Activated CD8-positive, alpha-beta T cell treated with anti-CD3 and anti-CD28 coated beads, Interleukin-2, amount 10 ng/mL, durations not matched to agents 7 days and 5 days (primary cell): ENCODE results near the gene SLCO4C1. TPM values are rescaled to one million over a fixed set of nuclear protein-coding genes. Genes with fewer than 3 reads are reported as not detected.
"Not testable (repeated sequence)": the region's sequence is repeated elsewhere in the genome, so short reads cannot be mapped to it uniquely, and the experiment has no call there.

Experiments
- ATAC-seq: fragments of 150-1000 bp; cut with Tn5 transposase; one replicate; pipeline ENCODE4 v1.10.0; 2021; ENCODE audit warnings: moderate library complexity
- CTCF ChIA-PET: fragments of 350-600 bp; sonication (Branson Sonifier 250); formaldehyde crosslinking; loops from one replicate; lab custom pipeline; 2021; ENCODE audit warnings: antibody characterized with exemption; lab: Charles Lee
- POLR2A ChIA-PET: fragments of 350-600 bp; sonication (Branson Sonifier 250); formaldehyde crosslinking; loops from one replicate; lab custom pipeline; 2021; ENCODE audit warnings: antibody characterized with exemption; lab: Charles Lee
- DNase-seq: peaks from one replicate; pipeline ENCODE4 v3.0.0-alpha.2; 2020
- H3K27ac Mint-ChIP-seq: one replicate; pipeline ENCODE4 v1.8.0; 2021; ENCODE audit warnings: mild to moderate bottlenecking, mixed read lengths
- H3K27me3 Mint-ChIP-seq: one replicate; pipeline ENCODE4 v1.8.0; 2021; ENCODE audit warnings: low read depth, mixed read lengths
- H3K36me3 Mint-ChIP-seq: one replicate; pipeline ENCODE4 v1.8.0; 2021; ENCODE audit warnings: low read depth, mixed read lengths
- H3K4me1 Mint-ChIP-seq: one replicate; pipeline ENCODE4 v1.8.0; 2021; ENCODE audit warnings: low read depth, mixed read lengths
- H3K4me3 Mint-ChIP-seq: one replicate; pipeline ENCODE4 v1.8.0; 2021; ENCODE audit warnings: mild to moderate bottlenecking, mixed read lengths
- H3K9me3 Mint-ChIP-seq: one replicate; pipeline ENCODE4 v1.8.0; 2022; ENCODE audit warnings: mixed read lengths; ENCODE audit not compliant: insufficient read depth
- total RNA-seq, 2 experiments: library from RNA; stranded (reverse); gene quantifications; one replicate each; pipeline ENCODE4 v1.2.3, GENCODE V29; 2021

SLCO4C1 gene
- total RNA-seq: under 1 TPM; 0.74 to 0.76 TPM

GRCh38 chr5:102296178-102296817, at the start of gene SLCO4C1:
TSS of gene SLCO4C1 (minus strand) at chr5:102296284. CDS start at chr5:102296262, 22 bp downstream.
- H3K4me3 Mint-ChIP-seq: peak within 1 kb of the TSS; percentile 83
- CTCF ChIA-PET: interaction anchor here (0.9 to 2.3 kb wide), 6 partner anchors 10 to 51 kb away, joined by 5 to 10 read pairs (median 6); no protein-coding TSS in a partner anchor
- H3K9me3 Mint-ChIP-seq: no peaks in the 10 kb centered on the region
- POLR2A ChIA-PET: interaction anchor here (0.8 kb wide), 1 partner anchor 166 kb away, joined by 3 read pairs; no protein-coding TSS in a partner anchor
- ATAC-seq (peak; percentile 97), DNase-seq (peak; percentile 83)
- peaks cover 25% of the 10 kb centered on the region for H3K4me1 Mint-ChIP-seq
- H3K27me3 Mint-ChIP-seq: peaks cover 9% of the 10 kb centered on the region
- H3K36me3 Mint-ChIP-seq: no peaks in the 10 kb centered on the region
- H3K27ac Mint-ChIP-seq: peak within 1 kb of the TSS; percentile 80

- no peak overlapping the region for H3K27ac Mint-ChIP-seq
- H3K4me1 Mint-ChIP-seq: no peaks in the 10 kb centered on the region
- H3K27me3 Mint-ChIP-seq: no peaks in the 10 kb centered on the region
- ChIA-PET POLR2A (no interaction called here), CTCF (no interaction called here)
- no peak for ATAC-seq
- no peaks in the 10 kb centered on the region for H3K36me3 Mint-ChIP-seq
- H3K9me3 Mint-ChIP-seq: no peaks in the 10 kb centered on the region
- DNase-seq: no peak
- no peak overlapping the region for H3K4me3 Mint-ChIP-seq
Measured at GRCh38 chr5:102341681-102342288, 45.7 kb upstream of the SLCO4C1 start.

DNA sequence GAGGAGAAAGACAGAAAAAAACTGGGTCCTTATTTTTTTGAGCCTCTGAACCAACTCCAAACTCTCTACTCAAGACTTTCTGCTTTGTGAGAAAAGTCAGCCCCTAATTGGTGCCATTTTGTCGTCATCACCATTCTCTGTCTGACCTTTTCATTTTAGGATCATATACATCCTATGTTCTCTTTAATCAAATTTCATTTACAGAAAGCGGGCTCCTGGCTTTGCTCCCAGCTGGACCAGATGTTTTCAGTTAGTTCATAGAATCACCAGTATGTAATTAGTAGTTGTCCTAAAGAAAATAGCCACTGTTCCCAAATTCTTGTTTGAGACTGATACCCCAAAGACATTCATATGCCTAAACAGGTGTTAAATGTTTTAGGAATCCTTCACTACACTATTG, 28.6 kb upstream of the SLCO4C1 start:
- Mint-ChIP-seq H3K4me3 (no peak overlapping the region), H3K27me3 (no peaks in the 10 kb centered on the region), H3K27ac (no peak overlapping the region), H3K36me3 (no peaks in the 10 kb centered on the region), H3K9me3 (no peaks in the 10 kb centered on the region), H3K4me1 (no peaks in the 10 kb centered on the region)
- CTCF ChIA-PET: no interaction called here
- POLR2A ChIA-PET: no interaction called here
- no peak for DNase-seq
- ATAC-seq: no peak

GRCh38 chr5:102318801-102319200, 22.7 kb upstream of the SLCO4C1 start:
- CTCF ChIA-PET, H3K36me3 Mint-ChIP-seq, H3K4me3 Mint-ChIP-seq, H3K9me3 Mint-ChIP-seq, DNase-seq, H3K27ac Mint-ChIP-seq, H3K27me3 Mint-ChIP-seq, H3K4me1 Mint-ChIP-seq, ATAC-seq, POLR2A ChIA-PET: not testable (repeated sequence)

- DNase-seq (no peak), ATAC-seq (no peak)
- no peak overlapping the region for H3K27ac Mint-ChIP-seq
- no peaks in the 10 kb centered on the region for H3K36me3 Mint-ChIP-seq
- H3K4me3 Mint-ChIP-seq: no peak overlapping the region
- H3K9me3 Mint-ChIP-seq: no peaks in the 10 kb centered on the region
- peaks cover 2% of the 10 kb centered on the region for H3K27me3 Mint-ChIP-seq
- no peaks in the 10 kb centered on the region for H3K4me1 Mint-ChIP-seq
- ChIA-PET POLR2A (no interaction called here), CTCF (interaction anchor here (4.3 kb wide), 1 partner anchor 18 kb away, joined by 10 read pairs; the partner anchor contains the start of gene SLCO4C1)
Measured at GRCh38 chr5:102314328-102314727, 18.2 kb upstream of the SLCO4C1 start.

- Mint-ChIP-seq H3K4me1 (no peaks in the 10 kb centered on the region), H3K4me3 (no peak overlapping the region), H3K9me3 (no peaks in the 10 kb centered on the region), H3K36me3 (no peaks in the 10 kb centered on the region), H3K27ac (no peak overlapping the region), H3K27me3 (peaks cover 2% of the 10 kb centered on the region)
- ATAC-seq: no peak
- ChIA-PET POLR2A (interaction anchor here (0.7 kb wide), 1 partner anchor 1225 kb away, joined by 3 read pairs; no protein-coding TSS in a partner anchor), CTCF (interaction anchor here (4.3 kb wide), 1 partner anchor 17 kb away, joined by 10 read pairs; the partner anchor contains the start of gene SLCO4C1)
- DNase-seq: no peak
Measured at GRCh38 chr5:102313912-102314311, 17.8 kb upstream of the SLCO4C1 start.

DNA sequence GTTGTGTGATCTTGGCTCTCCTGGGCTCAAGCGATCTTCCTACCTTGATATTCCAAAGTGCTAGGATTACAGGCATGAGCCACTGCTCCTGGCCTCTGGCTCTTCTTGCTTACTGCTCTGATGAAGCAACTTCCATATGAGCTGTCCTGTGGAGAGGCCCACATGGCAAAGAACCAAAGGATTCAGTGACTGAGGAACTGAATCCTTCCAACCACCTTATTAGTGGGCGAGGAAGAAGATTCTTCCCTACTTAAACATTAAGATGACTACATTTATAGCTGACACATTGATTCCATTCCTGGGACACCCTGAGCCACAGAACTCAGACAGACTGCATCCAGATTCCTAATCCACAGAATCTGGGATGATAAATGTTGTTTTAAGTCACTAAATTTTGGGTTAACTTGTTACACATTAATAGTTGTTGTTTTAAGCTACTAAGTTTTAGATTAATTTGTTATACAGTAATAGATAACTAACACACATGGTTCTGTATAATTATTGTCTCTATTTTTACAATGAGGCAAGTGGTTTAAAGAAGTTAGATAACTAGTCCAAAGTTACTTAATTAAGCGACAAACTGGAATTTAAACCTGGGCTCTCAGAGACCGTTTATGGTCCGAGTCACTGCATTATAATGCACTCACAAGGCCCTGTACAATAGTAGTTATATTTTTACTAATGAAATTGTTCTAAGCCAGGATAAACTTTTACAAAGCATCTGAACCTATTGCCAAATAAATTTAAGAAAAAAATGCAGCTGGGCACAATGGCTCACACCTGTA, 16.7 kb upstream of the SLCO4C1 start:
- no peak for ATAC-seq
- H3K4me1 Mint-ChIP-seq: no peaks in the 10 kb centered on the region
- no peaks in the 10 kb centered on the region for H3K36me3 Mint-ChIP-seq
- H3K4me3 Mint-ChIP-seq: no peak overlapping the region
- ChIA-PET POLR2A (no interaction called here), CTCF (interaction anchor here (4.3 kb wide), 1 partner anchor 16 kb away, joined by 10 read pairs; the partner anchor contains the start of gene SLCO4C1)
- H3K9me3 Mint-ChIP-seq: no peaks in the 10 kb centered on the region
- peaks cover 2% of the 10 kb centered on the region for H3K27me3 Mint-ChIP-seq
- H3K27ac Mint-ChIP-seq: no peak overlapping the region
- no peak for DNase-seq

- POLR2A ChIA-PET: no interaction called here
Measured at GRCh38 chr5:102309586-102309985, 13.5 kb upstream of the SLCO4C1 start.

DNA sequence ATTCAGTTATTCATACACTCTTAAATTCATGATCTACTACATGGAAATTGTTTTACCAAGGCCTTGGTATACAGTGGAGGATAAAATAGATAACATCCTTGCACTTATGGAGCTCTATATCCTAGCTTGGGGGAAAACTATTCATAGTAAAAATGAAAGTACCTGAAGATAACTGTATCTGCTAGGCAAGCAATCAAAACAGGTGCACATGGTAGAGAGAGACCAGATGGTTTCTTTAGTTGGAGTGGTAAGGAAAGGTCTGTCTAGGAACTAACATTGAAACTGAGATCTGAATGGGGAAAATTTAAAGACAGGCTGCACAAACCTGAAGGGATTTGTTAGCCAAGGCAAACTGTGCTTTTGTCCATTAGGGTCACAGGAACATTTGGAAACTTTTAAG, 11.1 kb upstream of the SLCO4C1 start:
- ChIA-PET CTCF (interaction anchor here (1.7 kb wide), 1 partner anchor 11 kb away, joined by 5 read pairs; the partner anchor contains the start of gene SLCO4C1), POLR2A (no interaction called here)
- Mint-ChIP-seq H3K27me3 (no peaks in the 10 kb centered on the region), H3K4me1 (no peaks in the 10 kb centered on the region), H3K4me3 (no peak overlapping the region), H3K36me3 (no peaks in the 10 kb centered on the region), H3K27ac (no peak overlapping the region), H3K9me3 (no peaks in the 10 kb centered on the region)
- ATAC-seq (no peak), DNase-seq (no peak)

More at GRCh38 chr5:102309586-102309985, 13.5 kb upstream of the SLCO4C1 start:
- ATAC-seq (no peak), DNase-seq (no peak)
- Mint-ChIP-seq H3K27ac (no peak overlapping the region), H3K9me3 (no peaks in the 10 kb centered on the region), H3K4me3 (no peak overlapping the region), H3K4me1 (no peaks in the 10 kb centered on the region), H3K27me3 (no peaks in the 10 kb centered on the region), H3K36me3 (no peaks in the 10 kb centered on the region)
- CTCF ChIA-PET: no interaction called here

DNA sequence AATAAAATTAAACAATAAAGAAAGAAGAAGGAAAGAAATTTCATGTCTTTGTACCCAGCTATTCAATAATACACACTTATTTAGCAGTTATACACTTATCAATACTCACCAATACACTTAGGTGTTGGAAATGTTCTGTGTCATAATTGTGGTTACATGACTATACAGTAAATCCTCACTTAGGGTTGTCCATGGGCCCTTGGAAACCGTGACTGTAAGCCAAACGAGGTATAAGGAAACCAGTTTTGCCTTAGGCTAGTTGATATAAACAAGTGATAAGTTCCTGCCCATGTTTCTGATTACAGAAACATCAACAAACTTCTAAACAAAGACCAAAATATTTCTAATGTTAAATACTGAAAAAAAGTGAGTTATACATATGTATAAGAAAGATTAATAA, 10.0 kb upstream of the SLCO4C1 start:
- Mint-ChIP-seq H3K4me3 (no peak overlapping the region), H3K27ac (no peak overlapping the region), H3K27me3 (no peaks in the 10 kb centered on the region), H3K36me3 (no peaks in the 10 kb centered on the region), H3K4me1 (no peaks in the 10 kb centered on the region), H3K9me3 (no peaks in the 10 kb centered on the region)
- CTCF ChIA-PET: no interaction called here
- POLR2A ChIA-PET: no interaction called here
- ATAC-seq: no peak
- DNase-seq: no peak

DNA sequence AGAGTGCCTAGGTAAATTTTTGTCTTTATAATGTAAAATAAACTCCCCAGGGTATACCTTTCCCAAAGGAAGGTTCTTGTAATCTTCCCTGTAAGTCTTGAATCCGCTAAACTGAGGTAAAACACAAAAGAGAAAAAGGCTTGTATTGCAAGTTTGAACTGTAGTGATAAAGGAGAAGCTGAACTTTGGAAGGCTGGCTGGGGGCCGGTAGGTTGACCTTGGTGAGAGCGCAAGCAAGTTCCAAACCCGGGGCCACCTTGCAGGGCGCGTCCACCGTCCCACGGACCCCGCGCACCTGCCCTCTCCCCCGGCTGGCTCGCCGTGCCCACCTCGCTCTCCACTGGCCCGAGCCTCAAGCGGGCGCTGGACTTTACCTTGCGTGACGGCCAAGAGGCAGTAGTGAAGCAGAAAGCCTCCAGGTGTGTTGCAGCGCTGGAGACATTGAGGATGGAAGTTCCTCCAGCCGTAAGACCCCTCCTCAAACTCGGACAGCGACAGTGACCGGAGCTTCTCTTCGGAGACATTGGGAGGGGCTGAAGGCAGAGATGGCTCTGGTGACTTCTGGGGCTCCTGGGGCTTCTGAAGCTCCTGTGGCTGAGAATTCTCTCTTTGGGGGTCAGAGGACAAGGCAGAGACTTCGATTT, 428 bp downstream of the SLCO4C1 start:
- POLR2A ChIA-PET: interaction anchor here (0.8 kb wide), 1 partner anchor 166 kb away, joined by 3 read pairs; no protein-coding TSS in a partner anchor
- no peak for DNase-seq
- H3K27ac Mint-ChIP-seq: peak overlapping the region; percentile 80
- H3K9me3 Mint-ChIP-seq: no peaks in the 10 kb centered on the region
- peak; percentile 11 for ATAC-seq
- CTCF ChIA-PET: interaction anchor here (1.2 to 2.3 kb wide), 5 partner anchors 12 to 51 kb away, joined by 5 to 10 read pairs (median 6); no protein-coding TSS in a partner anchor
- H3K4me1 Mint-ChIP-seq: peaks cover 25% of the 10 kb centered on the region
- H3K36me3 Mint-ChIP-seq: no peaks in the 10 kb centered on the region
- H3K27me3 Mint-ChIP-seq: peaks cover 9% of the 10 kb centered on the region
- H3K4me3 Mint-ChIP-seq: peak overlapping the region; percentile 83
